Measurements from ENCODE around the gene TOM1. TPM values are rescaled to one million over a fixed set of nuclear protein-coding genes. Genes with fewer than 3 reads are reported as not detected.

TOM1 gene
- total and polyA plus RNA-seq, 2 of the 13 experiments (the other 11 are each of a cell fraction or from before 2014, with no cell fraction given) = 30.8 to 87.3 TPM

- TF ChIP-seq THAP7 (CRISPR knock-in tag; IDR thresholded peaks at IDR 0.05) (no peak), ELF4 (CRISPR knock-in tag; IDR thresholded peaks at IDR 0.05; ENCODE audit: borderline replicate concordance) (no peak), ZFP90 (CRISPR knock-in tag; IDR thresholded peaks at IDR 0.05; ENCODE audit: borderline replicate concordance) (0 out of 2 replicates have a peak, but pooled peaks have one; percentile 53), SP1 (IDR thresholded peaks at IDR 0.05) (no peak), SP1 (CRISPR knock-in tag; IDR thresholded peaks at IDR 0.05) (peak; percentile 51; the same call in 1 of the 2 replicates), HDAC6 (IDR thresholded peaks at IDR 0.05; ENCODE audit: low read depth, low read length) (no peak), ZBTB20 (CRISPR knock-in tag; IDR thresholded peaks at IDR 0.05; ENCODE audit: borderline replicate concordance, low read depth) (peak; percentile 22; the same call in 1 of the 2 replicates), ZMAT5 (CRISPR knock-in tag; IDR thresholded peaks at IDR 0.05; ENCODE audit: borderline replicate concordance, low read depth) (no peak), U2AF1 (optimal IDR thresholded peaks at IDR 0.05; ENCODE audit: low read depth, low read length) (no peak), SOX5 (CRISPR knock-in tag; IDR thresholded peaks at IDR 0.05; ENCODE audit: borderline replicate concordance) (peak; percentile 65), ZNF674 (CRISPR knock-in tag; IDR thresholded peaks at IDR 0.05; ENCODE audit: low read depth) (no peak), ZMYM2 (CRISPR knock-in tag; IDR thresholded peaks at IDR 0.05) (no peak), NFKBIZ (CRISPR knock-in tag; IDR thresholded peaks at IDR 0.05) (peak; percentile 51; the same call in 1 of the 2 replicates), KAT8 (CRISPR knock-in tag; IDR thresholded peaks at IDR 0.05) (peak; percentile 53; the same call in 1 of the 2 replicates), ZNF143 (CRISPR knock-in tag; IDR thresholded peaks at IDR 0.05) (0 out of 2 replicates have a peak, but pooled peaks have one; percentile 34), THAP11 (CRISPR knock-in tag; IDR thresholded peaks at IDR 0.05) (peak; percentile 67), RARG (CRISPR knock-in tag; IDR thresholded peaks at IDR 0.05; ENCODE audit: low read depth) (no peak), HOXD1 (CRISPR knock-in tag; IDR thresholded peaks at IDR 0.05) (no peak; the same call in 1 of the 2 replicates)
- TF ChIP-seq, protein P1, sequence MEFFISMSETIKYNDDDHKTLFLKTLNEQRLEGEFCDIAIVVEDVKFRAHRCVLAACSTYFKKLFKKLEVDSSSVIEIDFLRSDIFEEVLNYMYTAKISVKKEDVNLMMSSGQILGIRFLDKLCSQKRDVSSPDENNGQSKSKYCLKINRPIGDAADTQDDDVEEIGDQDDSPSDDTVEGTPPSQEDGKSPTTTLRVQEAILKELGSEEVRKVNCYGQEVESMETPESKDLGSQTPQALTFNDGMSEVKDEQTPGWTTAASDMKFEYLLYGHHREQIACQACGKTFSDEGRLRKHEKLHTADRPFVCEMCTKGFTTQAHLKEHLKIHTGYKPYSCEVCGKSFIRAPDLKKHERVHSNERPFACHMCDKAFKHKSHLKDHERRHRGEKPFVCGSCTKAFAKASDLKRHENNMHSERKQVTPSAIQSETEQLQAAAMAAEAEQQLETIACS (CRISPR knock-in tag; IDR thresholded peaks at IDR 0.05) = peak; percentile 88
- TF ChIP-seq, protein P2, sequence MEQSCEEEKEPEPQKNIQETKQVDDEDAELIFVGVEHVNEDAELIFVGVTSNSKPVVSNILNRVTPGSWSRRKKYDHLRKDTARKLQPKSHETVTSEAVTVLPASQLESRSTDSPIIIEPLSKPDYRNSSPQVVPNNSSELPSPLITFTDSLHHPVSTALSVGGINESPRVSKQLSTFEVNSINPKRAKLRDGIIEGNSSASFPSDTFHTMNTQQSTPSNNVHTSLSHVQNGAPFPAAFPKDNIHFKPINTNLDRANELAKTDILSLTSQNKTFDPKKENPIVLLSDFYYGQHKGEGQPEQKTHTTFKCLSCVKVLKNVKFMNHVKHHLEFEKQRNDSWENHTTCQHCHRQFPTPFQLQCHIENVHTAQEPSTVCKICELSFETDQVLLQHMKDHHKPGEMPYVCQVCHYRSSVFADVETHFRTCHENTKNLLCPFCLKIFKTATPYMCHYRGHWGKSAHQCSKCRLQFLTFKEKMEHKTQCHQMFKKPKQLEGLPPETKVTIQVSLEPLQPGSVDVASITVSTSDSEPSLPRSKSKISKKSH (CRISPR knock-in tag; IDR thresholded peaks at IDR 0.05; ENCODE audit: borderline replicate concordance) = no peak; the same call in 1 of the 2 replicates
- TF ChIP-seq, protein P3, sequence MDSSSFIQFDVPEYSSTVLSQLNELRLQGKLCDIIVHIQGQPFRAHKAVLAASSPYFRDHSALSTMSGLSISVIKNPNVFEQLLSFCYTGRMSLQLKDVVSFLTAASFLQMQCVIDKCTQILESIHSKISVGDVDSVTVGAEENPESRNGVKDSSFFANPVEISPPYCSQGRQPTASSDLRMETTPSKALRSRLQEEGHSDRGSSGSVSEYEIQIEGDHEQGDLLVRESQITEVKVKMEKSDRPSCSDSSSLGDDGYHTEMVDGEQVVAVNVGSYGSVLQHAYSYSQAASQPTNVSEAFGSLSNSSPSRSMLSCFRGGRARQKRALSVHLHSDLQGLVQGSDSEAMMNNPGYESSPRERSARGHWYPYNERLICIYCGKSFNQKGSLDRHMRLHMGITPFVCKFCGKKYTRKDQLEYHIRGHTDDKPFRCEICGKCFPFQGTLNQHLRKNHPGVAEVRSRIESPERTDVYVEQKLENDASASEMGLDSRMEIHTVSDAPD (CRISPR knock-in tag; IDR thresholded peaks at IDR 0.05) = no peak
- TF ChIP-seq, protein P4, sequence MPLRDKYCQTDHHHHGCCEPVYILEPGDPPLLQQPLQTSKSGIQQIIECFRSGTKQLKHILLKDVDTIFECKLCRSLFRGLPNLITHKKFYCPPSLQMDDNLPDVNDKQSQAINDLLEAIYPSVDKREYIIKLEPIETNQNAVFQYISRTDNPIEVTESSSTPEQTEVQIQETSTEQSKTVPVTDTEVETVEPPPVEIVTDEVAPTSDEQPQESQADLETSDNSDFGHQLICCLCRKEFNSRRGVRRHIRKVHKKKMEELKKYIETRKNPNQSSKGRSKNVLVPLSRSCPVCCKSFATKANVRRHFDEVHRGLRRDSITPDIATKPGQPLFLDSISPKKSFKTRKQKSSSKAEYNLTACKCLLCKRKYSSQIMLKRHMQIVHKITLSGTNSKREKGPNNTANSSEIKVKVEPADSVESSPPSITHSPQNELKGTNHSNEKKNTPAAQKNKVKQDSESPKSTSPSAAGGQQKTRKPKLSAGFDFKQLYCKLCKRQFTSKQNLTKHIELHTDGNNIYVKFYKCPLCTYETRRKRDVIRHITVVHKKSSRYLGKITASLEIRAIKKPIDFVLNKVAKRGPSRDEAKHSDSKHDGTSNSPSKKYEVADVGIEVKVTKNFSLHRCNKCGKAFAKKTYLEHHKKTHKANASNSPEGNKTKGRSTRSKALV (CRISPR knock-in tag; IDR thresholded peaks at IDR 0.05) = 0 out of 2 replicates have a peak, but pooled peaks have one; percentile 21
These were observed 51.1 kb downstream of the TOM1 start (continued) for GRCh38 chr22:35350539-35351503.
